Measurements from ENCODE around the gene HECTD4.
"Not testable (repeated sequence)": the region's sequence is repeated elsewhere in the genome, so short reads cannot be mapped to it uniquely, and the experiment has no call there.

HECTD4 gene

GRCh38 chr12:112256780-112257179, 125.5 kb downstream of the HECTD4 start:
- no peak for DNase-seq

GRCh38 chr12:112252184-112252583, 130.0 kb downstream of the HECTD4 start:
- DNase-seq, result no peak

GRCh38 chr12:112244902-112245301, 137.3 kb downstream of the HECTD4 start:
- not testable (repeated sequence) for DNase-seq

DNA sequence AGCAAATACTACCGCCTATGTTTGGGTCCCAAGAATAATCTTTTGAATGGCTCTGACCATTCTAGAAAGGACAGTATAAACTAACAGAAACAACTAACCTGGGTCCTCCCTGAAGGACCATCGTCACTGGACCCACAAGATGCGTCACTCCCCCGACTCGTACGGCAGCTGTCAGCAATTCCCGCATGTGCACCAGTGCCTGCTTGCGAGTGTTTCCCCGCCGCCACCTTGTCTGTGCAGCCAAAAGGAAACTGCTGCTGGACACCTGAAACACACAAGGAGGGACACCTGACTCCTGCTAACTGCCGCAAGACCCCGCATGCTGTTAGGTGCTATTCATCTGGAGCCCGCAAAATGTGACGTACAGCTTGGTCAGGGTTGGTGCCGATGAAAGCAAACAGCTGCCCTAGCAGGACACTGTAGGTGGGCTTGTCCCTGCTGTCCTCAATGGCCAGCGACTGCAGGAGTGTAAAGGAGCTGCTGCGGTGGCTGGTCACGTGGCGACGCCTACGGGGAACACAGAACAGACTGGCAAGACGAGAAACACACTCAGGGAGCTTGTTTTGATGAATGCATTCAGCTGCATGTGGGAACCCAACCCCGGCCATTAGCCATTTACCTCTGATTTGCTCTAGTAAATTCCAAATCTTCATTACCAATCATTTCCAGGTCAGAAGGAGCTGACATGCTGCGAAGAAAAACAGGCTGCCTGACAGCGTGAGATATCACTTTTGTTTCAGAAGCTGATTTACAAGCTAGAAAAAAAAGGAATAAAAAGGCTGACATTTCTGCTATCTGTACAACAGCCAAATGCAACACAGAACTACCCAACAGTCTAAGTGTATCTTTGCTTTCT, 138.7 kb downstream of the HECTD4 start:
- no peak for DNase-seq

DNA sequence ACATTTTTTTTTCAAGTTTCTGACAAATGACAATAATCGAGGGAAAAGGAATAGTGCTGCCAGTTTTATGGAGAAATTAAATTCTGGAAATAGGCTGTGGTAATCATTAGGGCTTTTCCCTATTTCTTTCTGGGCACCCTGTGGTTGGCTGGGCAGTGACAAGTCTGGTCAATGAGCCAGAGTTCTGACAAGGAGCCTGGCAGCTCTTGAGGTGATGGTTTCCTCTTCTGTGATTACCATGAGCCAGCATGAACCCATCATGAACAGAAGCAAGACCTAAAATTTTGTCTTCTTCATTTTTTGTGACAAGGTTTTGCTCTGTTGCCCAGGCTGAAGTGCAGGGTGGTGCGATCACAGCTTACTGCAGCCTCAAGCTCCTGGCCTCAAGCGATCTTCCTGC, 141.1 kb downstream of the HECTD4 start:
- DNase-seq, result no peak

GRCh38 chr12:112239881-112240280, 142.3 kb downstream of the HECTD4 start:
- DNase-seq, result no peak

DNA sequence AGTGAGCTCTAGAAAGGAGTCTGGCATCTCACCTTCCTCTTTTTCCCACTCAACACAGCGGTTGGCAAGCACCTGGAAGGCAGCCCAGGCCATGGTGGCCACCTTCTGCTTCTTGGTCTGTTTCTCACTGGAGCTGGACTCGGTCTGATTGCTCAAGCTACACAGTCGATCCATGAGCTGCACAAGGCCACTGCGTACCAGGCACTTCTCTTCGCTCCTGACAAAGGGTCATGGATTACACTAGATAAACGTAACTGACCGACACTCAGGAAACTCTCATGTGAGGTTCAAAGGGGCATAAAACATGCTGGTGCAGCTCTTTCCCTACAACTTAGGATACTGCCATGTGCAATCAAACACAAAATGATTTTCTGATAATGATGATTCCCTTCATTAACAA, 143.2 kb downstream of the HECTD4 start:
- DNase-seq, result no peak

- no peak for DNase-seq
Measured at GRCh38 chr12:112238441-112238840, 143.8 kb downstream of the HECTD4 start.

DNA sequence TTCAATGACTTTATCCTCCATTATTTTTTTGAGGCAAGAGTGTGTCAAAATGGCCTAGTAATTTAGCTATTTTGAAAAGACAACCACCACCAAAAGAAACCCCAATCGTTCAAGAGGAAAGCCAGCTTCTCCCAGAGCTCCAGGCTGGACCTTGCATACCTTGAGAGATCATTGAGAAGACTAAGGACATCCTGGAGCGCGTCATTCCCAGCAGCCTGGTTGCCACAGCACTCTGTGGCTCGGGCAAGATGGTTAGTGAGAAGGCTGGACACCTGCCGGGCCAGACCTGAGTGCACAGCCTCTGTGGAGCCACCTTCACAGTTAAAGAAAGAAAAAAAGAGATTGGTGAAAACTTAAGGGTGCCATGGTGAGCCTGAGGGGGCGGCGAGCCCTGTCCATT, 145.4 kb downstream of the HECTD4 start:
- DNase-seq, result no peak

DNA sequence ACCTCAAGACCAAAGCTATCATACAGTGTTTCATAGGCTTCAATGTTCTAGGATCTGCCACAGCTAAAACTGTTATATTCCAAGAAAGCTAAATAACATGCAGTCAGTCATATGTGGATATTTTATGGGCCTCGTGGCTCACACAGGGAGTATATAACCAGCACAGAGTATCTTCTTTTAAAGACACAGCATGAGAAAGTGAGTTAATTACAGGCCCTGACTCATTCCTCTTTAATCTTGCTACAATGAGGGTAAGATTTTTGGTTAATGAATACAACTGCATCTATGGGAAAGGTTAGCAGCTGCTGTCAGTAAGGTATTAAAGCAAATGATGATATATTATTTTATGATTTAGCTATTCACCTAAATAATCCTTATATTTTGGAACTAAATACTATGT, 145.8 kb downstream of the HECTD4 start:
- no peak for DNase-seq

GRCh38 chr12:112234303-112234702, 147.9 kb downstream of the HECTD4 start:
- DNase-seq, result no peak

- DNase-seq, result no peak
Measured at GRCh38 chr12:112233242-112233641, 149.0 kb downstream of the HECTD4 start.

DNA sequence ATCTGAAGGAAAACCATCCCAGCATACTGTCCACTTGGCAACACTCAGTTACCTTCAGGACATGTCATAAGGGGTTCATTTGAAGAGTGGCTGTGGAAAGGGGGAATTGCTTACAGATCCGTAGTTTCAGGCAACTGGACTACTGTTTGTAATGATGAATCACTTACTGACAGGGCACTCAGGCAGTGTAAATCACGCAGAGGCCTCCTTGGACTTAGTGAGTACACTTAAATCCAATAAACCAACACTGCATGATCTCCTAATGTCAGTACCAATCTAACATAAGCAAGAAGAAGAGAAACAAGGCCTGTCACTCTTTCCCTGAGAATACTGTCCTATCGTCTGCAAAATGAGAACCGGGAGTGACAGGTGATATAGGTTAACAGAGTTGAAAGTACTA, 152.1 kb downstream of the HECTD4 start:
- no peak for DNase-seq

- DNase-seq, result no peak
Measured at GRCh38 chr12:112226768-112227167, 155.5 kb downstream of the HECTD4 start.

DNA sequence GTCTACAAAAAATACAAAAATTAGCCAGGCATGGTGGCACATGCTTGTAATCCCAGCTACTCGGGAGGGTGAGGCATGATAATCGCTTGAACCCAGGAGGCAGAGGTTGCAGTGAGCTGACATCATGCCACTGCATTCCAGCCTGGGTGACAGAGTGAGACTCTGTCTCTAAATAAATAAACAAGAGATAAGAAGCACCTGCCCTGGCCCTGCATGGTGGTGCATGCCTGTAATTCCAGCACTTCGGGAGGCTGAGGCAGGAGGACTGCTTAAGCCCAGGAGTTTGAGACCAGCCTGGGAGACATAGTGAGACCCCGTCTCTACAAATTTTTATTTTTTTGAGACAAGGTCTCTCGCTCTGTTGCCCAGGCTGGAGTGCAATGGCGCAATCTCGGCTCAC, 161.6 kb downstream of the HECTD4 start:
- not testable (repeated sequence) for DNase-seq

- DNase-seq, result no peak
Measured at GRCh38 chr12:112219195-112219594, 163.0 kb downstream of the HECTD4 start.

DNA sequence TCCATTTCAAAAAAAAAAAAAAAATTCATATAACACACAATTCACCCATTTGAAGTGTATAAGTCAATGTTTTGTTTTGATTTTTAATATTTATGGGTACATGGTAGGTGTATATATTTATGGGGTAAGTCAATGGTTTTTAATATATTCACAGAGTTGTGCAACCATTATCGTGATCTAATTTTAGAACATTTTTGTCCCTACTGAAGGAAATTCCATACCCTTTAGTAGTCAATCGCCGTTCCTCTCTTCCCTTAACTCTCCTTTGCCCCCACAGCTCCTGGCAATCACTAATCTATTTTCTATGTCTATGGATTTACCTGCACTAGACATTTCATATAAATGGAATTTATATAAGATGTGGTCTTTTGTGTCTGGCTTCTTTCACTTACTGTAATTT, 164.1 kb downstream of the HECTD4 start:
- no peak for DNase-seq

GRCh38 chr12:112217647-112218046, 164.6 kb downstream of the HECTD4 start:
- no peak for DNase-seq

DNA sequence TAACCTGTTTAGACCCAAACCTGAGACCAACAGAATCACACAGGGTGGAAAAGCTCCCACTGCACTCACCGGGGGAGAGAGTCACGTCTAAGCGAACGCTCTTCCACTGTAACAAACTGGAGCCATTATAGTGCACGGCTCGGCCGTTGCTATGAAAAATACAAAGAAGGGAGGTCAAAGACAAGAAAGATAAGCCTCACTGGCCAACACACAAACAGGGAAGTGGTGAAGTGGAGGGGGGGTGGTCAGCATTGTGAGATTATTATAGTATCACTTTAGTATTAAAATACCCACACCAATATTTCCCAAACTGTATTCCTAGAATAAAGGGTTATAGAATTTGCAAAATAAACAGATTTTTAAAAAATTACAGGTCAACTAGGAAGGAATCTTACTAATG, 166.0 kb downstream of the HECTD4 start:
- DNase-seq, result no peak

DNA sequence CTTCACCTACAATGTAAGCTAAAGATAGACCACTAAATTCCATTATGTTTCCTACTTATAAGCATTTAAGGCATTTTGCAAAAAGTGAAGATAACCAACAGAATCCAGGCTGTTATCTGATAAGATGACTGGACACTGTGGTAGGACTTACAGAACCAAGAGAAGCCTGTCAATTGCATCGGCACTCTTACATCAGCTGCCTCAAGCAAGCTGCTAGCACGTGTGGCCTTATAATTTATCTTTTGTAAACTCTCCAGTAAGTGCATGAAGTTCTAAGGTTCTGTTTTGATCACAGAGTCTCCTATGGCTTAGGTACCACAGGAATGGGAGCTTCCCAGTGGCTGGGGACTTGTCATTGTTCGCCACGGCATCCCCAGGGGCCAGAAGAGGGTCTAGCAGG, 168.2 kb downstream of the HECTD4 start:
- no peak for DNase-seq

GRCh38 chr12:112208301-112208910, 173.8 kb downstream of the HECTD4 start:
- DNase-seq, result no peak

DNA sequence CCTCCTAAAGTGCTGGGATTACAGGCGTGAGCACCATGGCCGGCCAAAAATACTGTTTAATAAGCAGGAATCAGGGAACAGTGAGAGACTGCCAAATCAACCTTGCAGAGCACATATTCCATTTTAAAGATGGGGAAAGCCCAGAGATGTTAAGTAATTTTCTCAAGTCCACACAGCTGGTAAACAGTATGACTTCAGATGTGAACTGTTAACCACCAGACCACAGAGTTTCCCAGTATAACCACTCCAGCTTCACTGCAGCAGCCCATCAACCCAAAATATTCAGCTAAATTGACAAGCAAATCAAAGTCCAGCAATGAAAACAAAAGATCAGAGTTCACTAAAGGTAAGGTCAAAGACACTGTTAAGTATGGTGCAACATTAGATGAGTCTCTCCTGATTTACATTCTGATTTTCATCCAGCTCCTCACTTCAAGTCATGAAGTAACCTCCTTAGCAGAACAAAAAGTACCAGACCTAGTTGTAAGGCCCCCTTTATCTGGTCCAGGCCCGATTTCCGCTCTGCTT, 174.8 kb downstream of the HECTD4 start:
- DNase-seq, result no peak

DNA sequence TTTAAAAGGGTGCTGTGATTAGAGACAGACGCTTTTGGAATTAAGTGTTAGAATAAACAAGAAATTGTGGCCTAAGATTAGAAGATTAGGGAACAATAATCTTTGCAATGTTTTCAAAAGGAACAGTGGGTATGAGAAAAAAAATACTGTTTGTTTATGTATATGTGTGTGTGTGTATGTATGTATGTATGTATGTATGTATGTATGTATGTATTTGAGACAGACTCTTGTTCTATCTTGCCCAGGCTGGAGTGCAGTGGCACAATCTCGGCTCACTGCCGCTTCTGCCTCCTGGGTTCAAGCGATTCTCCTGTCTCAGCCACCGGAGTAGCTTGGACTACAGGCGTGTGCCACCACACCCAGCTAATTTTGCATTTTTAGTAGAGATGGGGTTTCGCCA, 175.3 kb downstream of the HECTD4 start:
- no peak for DNase-seq

GRCh38 chr12:112199136-112199535, 183.1 kb downstream of the HECTD4 start:
- no peak for DNase-seq

Data from NCI-H1694 treated with DMSO at 0.1 percent for 48 hours (cell line).